Stimulated activated CD4-positive, alpha-beta T cell treated with anti-CD3 and anti-CD28 coated beads, Interleukin-15, amount 100 ng/mL, for 24 hours (primary cell): ENCODE data around the gene FBXL20.
"Not testable (repeated sequence)": the region's sequence is repeated elsewhere in the genome, so short reads cannot be mapped to it uniquely, and the experiment has no call there.

Experiments
- DNase-seq: peaks from one replicate; pipeline ENCODE4 v3.0.0-alpha.2; 2020

Gene FBXL20, protein sequence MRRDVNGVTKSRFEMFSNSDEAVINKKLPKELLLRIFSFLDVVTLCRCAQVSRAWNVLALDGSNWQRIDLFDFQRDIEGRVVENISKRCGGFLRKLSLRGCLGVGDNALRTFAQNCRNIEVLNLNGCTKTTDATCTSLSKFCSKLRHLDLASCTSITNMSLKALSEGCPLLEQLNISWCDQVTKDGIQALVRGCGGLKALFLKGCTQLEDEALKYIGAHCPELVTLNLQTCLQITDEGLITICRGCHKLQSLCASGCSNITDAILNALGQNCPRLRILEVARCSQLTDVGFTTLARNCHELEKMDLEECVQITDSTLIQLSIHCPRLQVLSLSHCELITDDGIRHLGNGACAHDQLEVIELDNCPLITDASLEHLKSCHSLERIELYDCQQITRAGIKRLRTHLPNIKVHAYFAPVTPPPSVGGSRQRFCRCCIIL

GRCh38 chr17:39401412-39402243, at the start of gene FBXL20:
Gene FBXL20, minus strand, starts transcription at chr17:39401626. Its CDS starts 224 bp downstream, at chr17:39401402.
- DNase-seq = peak; percentile 95

DNA sequence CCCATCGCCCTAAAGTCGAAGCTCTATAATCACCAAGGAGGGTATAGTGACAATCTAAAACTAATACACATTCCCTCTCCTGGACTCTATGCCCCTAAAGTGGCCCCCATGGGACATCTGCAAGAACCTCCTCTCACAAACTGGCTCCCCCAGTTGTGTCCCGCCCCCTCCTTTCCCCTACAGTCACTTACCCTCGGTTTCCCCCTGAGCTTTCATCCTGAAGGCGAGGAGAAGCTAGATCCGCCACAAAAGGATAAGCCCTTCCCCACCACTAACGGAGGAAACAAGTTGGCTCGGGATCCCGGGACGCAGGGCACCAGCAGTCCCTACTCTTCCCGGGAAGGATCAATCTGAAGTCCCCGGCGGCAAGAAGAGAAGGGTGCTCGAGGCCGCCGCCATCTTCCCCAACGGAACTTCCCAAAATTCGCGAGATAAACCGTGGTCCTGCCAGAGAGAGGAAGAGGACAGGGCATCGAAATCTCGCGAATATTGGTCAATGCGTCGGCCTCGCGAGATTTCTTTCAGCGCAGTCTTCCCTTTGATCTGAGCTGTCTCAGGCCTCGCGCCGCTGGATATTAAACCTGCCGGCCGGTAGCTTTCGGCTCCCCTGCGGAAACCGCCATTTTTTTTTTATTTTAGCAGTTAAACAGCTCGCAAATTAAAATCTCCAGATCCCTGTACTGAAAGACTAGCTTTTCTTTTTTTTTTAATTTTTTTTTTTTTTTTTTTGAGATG, 49.6 kb upstream of the FBXL20 start, which contains the start of gene MED1:
MED1 (minus strand) TSS at position 417 of the 735 bp plus-strand sequence; CDS start at position 216, 201 bp downstream.
- peak; percentile 94 for DNase-seq

- DNase-seq = no peak
These were observed 48.6 kb upstream of the FBXL20 start for GRCh38 chr17:39450051-39450450.

DNA sequence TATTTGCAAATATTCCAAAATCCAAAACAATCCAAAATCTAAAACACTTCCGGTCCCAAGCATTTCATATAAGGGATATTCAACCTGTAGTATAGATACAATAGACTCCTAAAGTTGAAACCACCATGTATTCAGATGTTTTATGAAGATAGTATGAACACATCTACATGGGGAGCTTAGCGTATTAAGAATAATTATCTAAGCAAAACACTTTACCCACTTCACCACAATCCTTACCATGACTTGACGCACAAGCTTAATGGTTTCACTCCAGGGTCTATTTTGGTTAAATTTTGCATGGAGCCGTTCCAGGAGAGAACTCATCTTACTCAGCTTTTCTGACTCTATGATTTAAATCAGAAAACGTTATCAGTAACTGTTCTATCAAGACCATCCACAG, 46.1 kb upstream of the FBXL20 start:
- DNase-seq = no peak

DNA sequence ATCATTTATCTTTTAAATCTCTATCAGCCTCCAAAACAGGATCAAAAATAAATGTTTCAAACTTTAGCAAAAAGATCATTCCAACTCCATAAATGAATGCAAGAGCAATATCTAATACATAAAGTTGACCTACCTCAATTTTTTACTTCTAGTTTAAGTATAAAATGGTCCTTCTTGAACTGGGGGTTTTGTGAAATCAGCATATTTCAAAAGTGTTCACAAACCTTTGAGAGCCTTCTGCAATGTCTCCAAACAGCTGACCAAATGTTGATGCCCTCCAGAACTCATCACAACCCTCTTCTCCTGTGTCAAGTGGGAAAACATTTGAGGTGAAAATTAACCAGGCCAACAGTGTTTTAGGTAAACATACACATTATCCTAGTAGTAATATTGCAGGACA, 41.9 kb upstream of the FBXL20 start:
- no peak for DNase-seq

- DNase-seq = not testable (repeated sequence)
These were observed 38.4 kb upstream of the FBXL20 start for GRCh38 chr17:39439868-39440267.

DNA sequence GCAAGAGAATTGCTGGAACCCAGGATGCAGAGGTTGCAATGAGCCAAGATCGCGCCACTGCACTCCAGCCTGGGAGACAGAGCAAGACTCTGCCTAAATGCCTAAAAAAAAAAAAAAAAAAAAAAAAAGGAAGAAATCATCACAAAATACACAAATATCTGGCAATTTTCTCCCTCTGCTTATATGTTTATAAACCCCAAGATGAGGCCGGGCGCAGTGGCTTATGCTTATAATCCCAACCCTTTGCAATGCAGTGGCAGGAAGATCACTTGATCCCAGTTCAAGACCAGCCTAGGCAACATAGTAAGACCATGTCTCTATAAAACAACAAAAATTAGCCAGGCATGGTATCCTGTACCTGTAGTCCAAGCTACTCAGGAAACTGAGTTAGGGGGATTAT, 28.2 kb upstream of the FBXL20 start:
- DNase-seq = no peak

DNA sequence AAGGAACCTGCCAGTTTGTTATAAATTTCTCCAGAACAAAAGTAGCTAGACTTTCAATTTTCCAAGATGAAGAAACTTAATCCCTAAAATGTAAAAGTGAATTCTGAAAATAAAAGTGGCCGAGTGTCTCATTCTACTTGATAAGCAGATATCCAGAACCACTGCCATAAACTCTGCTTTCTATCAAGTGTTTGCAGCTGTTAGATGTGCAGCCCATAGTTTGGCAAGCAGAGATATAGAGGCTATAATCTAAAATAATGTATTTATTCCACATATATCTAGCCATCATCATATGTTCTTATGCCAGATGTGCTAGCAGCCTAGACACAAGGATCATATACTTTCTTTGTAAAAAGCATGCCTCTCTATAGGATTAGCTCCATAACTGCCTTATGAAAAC, 14.7 kb upstream of the FBXL20 start:
- no peak for DNase-seq

- DNase-seq = no peak
These were observed 8.9 kb upstream of the FBXL20 start for GRCh38 chr17:39410279-39410678.

GRCh38 chr17:39408360-39408759, 6.9 kb upstream of the FBXL20 start:
- DNase-seq = no peak

DNA sequence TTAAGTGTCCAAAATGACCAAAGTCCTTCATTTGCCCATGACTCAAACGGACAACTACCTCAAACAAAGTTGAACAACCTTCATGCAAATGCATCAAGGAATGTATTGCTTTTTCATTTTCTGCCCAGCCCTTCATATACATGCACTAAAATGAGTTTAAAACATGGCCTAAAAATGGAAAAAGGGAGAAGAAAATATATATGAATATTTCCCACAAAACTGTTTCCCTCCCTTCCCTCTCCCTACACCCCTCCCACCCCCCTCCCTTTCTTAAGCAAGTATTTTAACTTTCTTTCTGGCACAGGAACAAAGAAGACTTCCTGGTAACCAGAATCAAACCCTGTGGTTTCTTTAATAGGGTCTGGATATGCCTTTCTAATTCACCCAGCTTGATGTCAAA, 5.5 kb upstream of the FBXL20 start:
- no peak for DNase-seq

DNA sequence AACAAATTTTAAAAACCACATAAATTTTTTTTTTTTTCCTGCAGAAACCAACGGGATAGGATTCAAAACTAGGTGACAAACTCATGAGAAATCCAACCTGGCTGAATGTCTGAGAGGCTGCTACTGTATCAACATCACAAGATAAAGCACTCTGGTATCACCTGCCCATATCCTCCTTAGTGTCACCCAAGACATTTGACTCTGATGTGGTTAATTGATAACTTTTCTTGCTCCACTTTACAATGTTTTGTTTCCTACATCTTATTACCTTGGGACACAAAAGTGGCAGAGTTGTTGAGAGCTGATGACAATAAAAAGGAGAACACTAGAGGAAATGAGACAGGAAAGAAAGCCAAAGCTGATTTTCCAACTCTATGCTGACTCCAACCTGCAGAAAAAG, 4.0 kb upstream of the FBXL20 start:
- DNase-seq = no peak

- DNase-seq = peak; percentile 35
These were observed 3.3 kb upstream of the FBXL20 start for GRCh38 chr17:39404542-39405378.

DNA sequence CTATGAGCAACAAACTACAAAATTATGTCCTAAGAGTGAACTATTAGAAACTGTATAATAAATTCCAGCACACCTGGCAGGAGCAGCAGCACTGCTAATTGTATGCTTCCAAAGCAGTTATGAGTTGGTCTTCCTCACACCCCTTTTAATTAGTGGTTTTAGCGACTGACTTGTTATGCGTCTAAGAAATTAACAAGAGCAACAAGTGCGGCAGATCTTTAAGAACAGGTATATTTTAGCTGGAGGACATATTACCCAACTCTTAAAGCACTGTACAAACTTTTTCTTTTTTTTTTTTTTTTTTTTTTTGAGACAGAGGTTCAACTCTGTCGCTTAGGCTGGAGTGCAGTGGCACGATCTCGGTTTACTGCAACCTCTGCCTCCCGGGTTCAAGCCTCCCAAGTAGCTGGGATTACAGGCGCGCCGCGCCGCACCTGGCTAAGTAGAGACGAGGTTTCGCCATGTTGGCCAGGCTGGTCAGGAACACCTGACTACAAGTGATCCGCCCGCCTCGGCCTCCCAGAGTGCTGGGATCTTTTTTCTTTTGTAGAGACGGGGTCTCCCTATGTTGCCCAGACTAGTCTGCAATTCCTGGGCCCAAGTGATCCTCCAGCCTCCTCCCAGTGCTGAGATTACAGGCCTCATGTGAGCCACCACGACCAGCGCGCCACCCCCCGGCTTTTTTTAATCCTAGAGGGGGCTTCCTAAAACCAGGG, 1.6 kb upstream of the FBXL20 start:
- DNase-seq = no peak

DNA sequence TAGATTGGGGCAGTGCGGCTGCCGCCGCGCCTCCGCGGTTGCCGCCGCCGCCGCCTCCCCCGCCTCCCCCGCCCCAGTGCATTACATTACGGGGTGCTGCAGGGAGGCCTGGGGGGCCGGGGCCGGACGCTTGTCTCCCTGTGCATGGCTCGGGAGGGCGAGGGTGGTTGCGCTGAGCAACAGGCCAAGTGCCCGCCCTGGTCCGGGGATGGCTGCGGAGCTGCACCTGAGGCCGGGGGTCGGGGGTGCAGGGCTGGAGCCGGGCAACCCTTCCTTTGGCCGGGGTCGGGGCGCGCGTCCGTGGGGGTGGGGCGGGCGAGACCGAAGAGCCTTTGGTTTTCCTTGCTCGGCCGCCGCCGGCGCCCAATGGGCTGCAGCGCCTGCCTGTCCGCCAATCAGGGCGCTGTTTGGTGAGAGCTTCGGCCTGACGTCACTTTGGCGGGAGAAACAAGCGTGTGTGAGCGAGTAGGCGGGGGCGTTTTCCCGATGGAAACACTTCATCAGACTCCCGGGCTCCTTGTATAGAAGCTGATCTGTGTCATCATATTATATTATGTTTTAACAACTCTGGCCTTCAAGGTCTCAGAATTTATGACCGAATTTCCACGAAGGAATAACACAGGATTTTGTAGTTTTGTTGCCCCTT, 941 bp upstream of the FBXL20 start:
- DNase-seq = peak; percentile 96

DNA sequence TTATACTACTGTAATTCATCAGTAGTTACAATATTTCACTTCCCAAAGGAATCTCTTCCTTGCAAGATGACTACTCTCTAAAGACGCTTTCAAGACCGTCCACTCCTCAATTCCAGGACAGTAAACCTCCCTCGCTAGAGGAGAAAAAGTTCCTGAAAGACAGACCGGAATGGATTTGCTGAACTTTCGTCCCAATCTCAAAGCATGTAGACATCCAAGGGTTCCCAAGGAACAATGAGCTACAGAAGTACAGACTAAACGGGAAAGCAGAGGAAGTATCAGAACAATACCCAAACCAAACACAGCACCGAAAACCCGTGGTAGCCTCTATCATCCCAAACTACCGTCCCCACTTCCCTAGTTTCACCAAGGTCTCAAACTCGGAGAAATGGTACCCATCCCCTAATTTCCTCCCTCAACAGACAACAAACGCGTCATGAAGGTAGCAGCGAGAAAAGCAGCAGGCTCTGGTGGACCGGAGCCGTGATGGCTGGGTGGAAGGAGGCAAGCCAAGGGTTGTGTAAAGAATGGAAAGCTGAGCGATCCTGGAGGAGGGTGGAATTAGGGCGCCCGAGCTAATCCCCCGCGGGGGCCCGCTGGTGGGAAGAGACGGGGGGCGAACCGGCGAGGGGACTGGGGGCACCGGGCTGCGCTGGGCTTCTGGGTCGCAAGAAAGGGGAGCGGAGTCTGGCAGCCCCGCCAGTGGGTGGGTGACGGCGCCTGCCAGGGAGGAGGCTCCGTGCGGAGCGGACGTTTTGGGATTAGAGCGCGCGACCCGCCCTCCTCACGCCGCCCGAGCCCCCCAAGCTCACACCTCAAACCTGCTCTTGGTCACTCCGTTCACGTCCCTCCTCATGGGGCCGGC, 647 bp downstream of the FBXL20 start:
- DNase-seq = peak; percentile 20

- no peak for DNase-seq
These were observed 1.6 kb downstream of the FBXL20 start for GRCh38 chr17:39399791-39400190.

DNA sequence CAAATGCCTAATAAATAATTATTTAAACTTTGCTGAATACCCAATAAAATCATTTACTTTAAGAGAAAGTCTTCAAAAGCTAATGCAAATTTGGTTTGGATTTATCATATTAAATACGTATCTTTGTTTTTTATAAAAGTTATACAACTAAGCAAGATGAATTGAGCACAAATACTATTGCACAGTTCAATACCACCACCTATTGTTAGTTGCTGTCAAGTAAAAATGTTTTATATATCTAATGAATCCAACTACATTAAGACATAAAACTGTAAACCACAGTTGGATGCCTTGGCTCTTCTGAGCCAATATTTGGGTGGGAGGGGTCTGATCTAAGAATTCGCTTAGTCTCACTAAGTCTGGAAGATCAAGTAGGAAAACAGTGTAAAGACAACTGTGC, 7.7 kb downstream of the FBXL20 start:
- no peak for DNase-seq

DNA sequence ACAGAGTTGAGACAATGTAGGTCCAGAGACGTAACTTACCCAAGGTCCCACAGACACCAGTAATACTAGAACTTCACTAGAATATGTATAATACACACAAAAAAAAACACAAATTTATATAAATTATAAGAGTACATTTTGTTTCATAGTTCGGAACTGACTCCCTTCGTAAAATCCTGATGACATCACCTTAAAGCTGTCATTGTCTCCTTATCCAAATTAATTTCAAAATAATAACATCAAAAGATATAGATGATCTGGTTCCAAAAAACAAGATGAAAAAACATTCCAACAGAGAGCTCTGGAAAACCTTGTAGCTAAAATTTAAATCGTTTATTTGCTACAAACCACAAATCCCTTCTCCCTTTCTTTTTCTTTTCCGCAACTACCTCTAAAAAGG, 10.0 kb downstream of the FBXL20 start:
- DNase-seq = no peak

GRCh38 chr17:39385040-39385439, 16.4 kb downstream of the FBXL20 start:
- DNase-seq = no peak
